ENCODE results near the gene DENND2C. TPM values are rescaled to one million over a fixed set of nuclear protein-coding genes. Genes with fewer than 3 reads are reported as not detected.

DENND2C gene
- total and polyA plus RNA-seq, 3 donors from 2014 or later, result 10.5 to 18.8 (median 15.0) TPM

GRCh38 chr1:114549137-114549536, 120.7 kb downstream of the DENND2C start:
- Histone ChIP-seq H3K4me3 (no peak overlapping the region), H3K4me1 (no peaks in the 10 kb centered on the region), H3K9me3 (no peaks in the 10 kb centered on the region), H3K27ac (no peak overlapping the region), H3K36me3 (ENCODE audit: low read depth, missing control alignments) (no peaks in the 10 kb centered on the region), H3K27me3 (no peaks in the 10 kb centered on the region)
- 75 to 80% methylated on average over 4 of the region's 4 CpGs for WGBS, 2 donors
- no peak for DNase-seq
- no peak for TF ChIP-seq POLR2A (IDR thresholded peaks at IDR 0.05)
- no peak for TF ChIP-seq CTCF (IDR thresholded peaks at IDR 0.05)
- intact Hi-C loops (cut with DNase I; ENCODE audit: low total_unique reads), result no loop called here

GRCh38 chr1:114547076-114547475, 122.8 kb downstream of the DENND2C start:
- Histone ChIP-seq H3K9me3 (no peaks in the 10 kb centered on the region), H3K4me1 (no peaks in the 10 kb centered on the region), H3K4me3 (no peak overlapping the region), H3K27me3 (no peaks in the 10 kb centered on the region), H3K36me3 (ENCODE audit: low read depth, missing control alignments) (no peaks in the 10 kb centered on the region), H3K27ac (no peak overlapping the region)
- TF ChIP-seq CTCF (IDR thresholded peaks at IDR 0.05) (no peak), POLR2A (IDR thresholded peaks at IDR 0.05) (no peak)
- no peak for DNase-seq
- WGBS, 2 donors, result 88 to 92% methylated on average over 1 of the region's 1 CpG
- intact Hi-C loops (cut with DNase I; ENCODE audit: low total_unique reads), result no loop called here

GRCh38 chr1:114545796-114546195, 124.1 kb downstream of the DENND2C start:
- H3K27me3 ChIP-seq, result no peaks in the 10 kb centered on the region
- TF ChIP-seq POLR2A (IDR thresholded peaks at IDR 0.05) (no peak), CTCF (IDR thresholded peaks at IDR 0.05) (no peak)
- 77 to 84% methylated on average over 2 of the region's 2 CpGs for WGBS, 2 donors
- no peak overlapping the region for H3K27ac ChIP-seq
- intact Hi-C loops (cut with DNase I; ENCODE audit: low total_unique reads), result no loop called here
- DNase-seq, result no peak
- H3K9me3 ChIP-seq, result no peaks in the 10 kb centered on the region
- no peak overlapping the region for H3K4me3 ChIP-seq
- H3K36me3 ChIP-seq (ENCODE audit: low read depth, missing control alignments), result no peaks in the 10 kb centered on the region
- H3K4me1 ChIP-seq, result no peaks in the 10 kb centered on the region

- no peaks in the 10 kb centered on the region for H3K36me3 ChIP-seq (ENCODE audit: low read depth, missing control alignments)
- intact Hi-C loops (cut with DNase I; ENCODE audit: low total_unique reads), result no loop called here
- no peak for DNase-seq
- WGBS, 2 donors, result 76 to 84% methylated on average over 1 of the region's 1 CpG
- TF ChIP-seq CTCF (IDR thresholded peaks at IDR 0.05) (no peak), POLR2A (IDR thresholded peaks at IDR 0.05) (no peak)
- H3K4me1 ChIP-seq, result no peaks in the 10 kb centered on the region
- no peak overlapping the region for H3K27ac ChIP-seq
- no peaks in the 10 kb centered on the region for H3K27me3 ChIP-seq
- H3K4me3 ChIP-seq, result no peak overlapping the region
- H3K9me3 ChIP-seq, result no peaks in the 10 kb centered on the region
These were observed 124.5 kb downstream of the DENND2C start for GRCh38 chr1:114545315-114545714.

GRCh38 chr1:114540821-114541220, 129.0 kb downstream of the DENND2C start:
- H3K27ac ChIP-seq, result no peak overlapping the region
- DNase-seq, result no peak
- H3K4me3 ChIP-seq, result no peak overlapping the region
- intact Hi-C loops (cut with DNase I; ENCODE audit: low total_unique reads), result no loop called here
- TF ChIP-seq POLR2A (IDR thresholded peaks at IDR 0.05) (no peak), CTCF (IDR thresholded peaks at IDR 0.05) (no peak)
- WGBS, 2 donors, result 81 to 88% methylated on average over 6 of the region's 6 CpGs
- no peaks in the 10 kb centered on the region for H3K4me1 ChIP-seq
- no peaks in the 10 kb centered on the region for H3K36me3 ChIP-seq (ENCODE audit: low read depth, missing control alignments)
- H3K27me3 ChIP-seq, result no peaks in the 10 kb centered on the region
- H3K9me3 ChIP-seq, result no peaks in the 10 kb centered on the region

All from testis (tissue), 3 donors.